Heart left ventricle (tissue), 13 donors: ENCODE results near the gene ANXA4.

Experiments
- CTCF ChIP-seq, 12 donors: fragments of 200-600 bp; sonication (generic) in 4 of 12; IDR thresholded peaks; one replicate each; pipeline versions ENCODE4 v1.5.0 to v1.8.0; 2018 to 2022; ENCODE audit warnings: antibody characterized with exemption in 12 of 12, mild to moderate bottlenecking in 5 of 12
- POLR2A ChIP-seq, 2 donors: fragments of 450-650 bp; IDR thresholded peaks; one replicate each; pipeline ENCODE4 v1.6.1; 2017; ENCODE audit warnings: antibody characterized with exemption in 2 of 2, mild to moderate bottlenecking in 2 of 2, moderate library complexity in 2 of 2
- donor health status: ischemic (EF 13 %, LVEDD 7.1; RV severe dilation, severe dysfunction).
- donor health status: DM: no; HTN: yes; CAD: no.
- donor health status: DM: no; HTN: no; CAD: no.
- donor health status: ischemic (EF 25% LVEDD 6.9; RV normal size, moderate dysfunction).
- donor health status: ischemic (EF 25% LVEDD 5.7; RV mildly dilated, moderate dysfunction).
- donor health status: ischemic (EF 35%, LVEDD 5.7; RV mildly dilated, moderate dysfunction).
- donor health status: nonischemic (EF 11% LVEDD 7.7; RV severe dilation, severe dysfunction).
- donor health status: DM: yes; HTN: yes; CAD: no.
- donor health status: PGD.
- donor health status: ischemic (EF 29% LVEDD 5.4; RV normal size, mild dysfunction).
- donor health status: nonischemic (EF 23%, LVEDD 6.1; RV moderate dilation, normal function).

DNA sequence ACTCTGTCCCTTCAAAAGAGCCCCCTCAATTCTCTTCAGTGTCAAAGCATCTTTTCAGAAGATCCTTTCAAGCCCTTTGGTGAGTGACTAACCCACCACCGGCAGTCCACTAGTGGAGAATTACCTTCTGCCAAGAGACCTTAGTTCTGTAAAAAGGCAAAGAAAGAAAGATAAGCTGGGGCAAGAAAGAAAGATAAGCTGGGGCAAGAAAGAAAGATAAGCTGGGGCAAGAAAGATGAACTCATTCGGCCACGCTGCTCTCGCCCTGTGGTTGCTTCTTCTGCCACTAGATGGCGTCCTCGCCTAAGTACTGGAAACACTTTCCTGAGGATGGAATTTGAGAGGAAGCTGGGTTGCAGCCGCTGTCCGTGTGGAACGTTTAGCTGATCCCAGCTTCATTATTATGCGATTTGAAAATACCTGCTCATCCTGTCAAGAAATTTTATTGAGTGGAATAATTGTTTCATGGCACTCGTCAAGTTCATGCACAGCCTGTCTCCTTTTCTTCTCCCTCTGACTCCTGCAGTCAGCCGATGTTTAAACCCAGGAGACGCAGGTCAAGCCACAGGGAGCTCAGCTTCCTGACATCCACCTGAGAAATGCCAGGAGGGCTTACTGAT is 17.3 kb upstream of the ANXA4 start:
- peak; percentile 93 to 99 (median 94) for TF ChIP-seq CTCF (IDR thresholded peaks at IDR 0.05)
- no peak for TF ChIP-seq POLR2A (IDR thresholded peaks at IDR 0.05)
